Heart left ventricle (tissue), 16 donors: ENCODE data around the gene UGT3A2. TPM values are rescaled to one million over a fixed set of nuclear protein-coding genes. Genes with fewer than 3 reads are reported as not detected.

ENCODE experiments used
- ATAC-seq, 4 donors: fragments of 200-7000 bp; cut with Tn5 transposase; one replicate each; pipeline ENCODE4 v1.9.1; 2020 to 2022; ENCODE audit warnings: moderate library complexity in 4 of 4, mild to moderate bottlenecking in 3 of 4, moderate number of reproducible peaks in 1 of 4
- DNase-seq, 5 donors: peaks; one replicate each; pipeline ENCODE4 v3.0.0-alpha.2; 2020
- H3K27ac ChIP-seq, 12 donors: fragments of 200-600 bp; sonication (generic) in 4 of 12; one replicate each; pipeline versions ENCODE4 v1.5.0 to v1.8.0; 2016 to 2022; ENCODE audit warnings: mild to moderate bottlenecking in 2 of 12
- H3K27me3 ChIP-seq, 9 donors: fragments of 200-600 bp; sonication (generic) in 2 of 9; one replicate each; pipeline versions ENCODE4 v1.5.1 to v1.8.0; 2016 to 2022; ENCODE audit warnings: mild to moderate bottlenecking in 3 of 9
- H3K36me3 ChIP-seq, 9 donors: fragments of 200-600 bp; sonication (generic) in 2 of 9; one replicate each; pipeline versions ENCODE4 v1.5.0 to v1.8.0; 2018 to 2022; ENCODE audit warnings: mild to moderate bottlenecking in 2 of 9
- H3K4me1 ChIP-seq, 12 donors: fragments of 200-600 bp; sonication (generic) in 4 of 12; one replicate each; pipeline versions ENCODE4 v1.5.0 to v1.8.0; 2016 to 2022; ENCODE audit warnings: mild to moderate bottlenecking in 3 of 12
- H3K4me3 ChIP-seq, 12 donors: fragments of 200-600 bp; sonication (generic) in 4 of 12; one replicate each; pipeline versions ENCODE4 v1.5.0 to v1.8.0; 2017 to 2022; ENCODE audit warnings: mild to moderate bottlenecking in 9 of 12, moderate library complexity in 4 of 12
- H3K9me3 ChIP-seq, 12 donors: fragments of 200-600 bp; sonication (generic) in 4 of 12; one replicate each; pipeline versions ENCODE4 v1.5.0 to v1.8.0; 2016 to 2022; ENCODE audit warnings: mild to moderate bottlenecking in 1 of 12
- POLR2A ChIP-seq, 2 donors: fragments of 450-650 bp; IDR thresholded peaks; one replicate each; pipeline ENCODE4 v1.6.1; 2017; ENCODE audit warnings: antibody characterized with exemption in 2 of 2, mild to moderate bottlenecking in 2 of 2, moderate library complexity in 2 of 2
- WGBS, 4 donors: extraction: QIAGEN DNeasy Blood & Tissue Kit in 2 of 4; methylation state at CpG; one replicate each; pipeline versions ENCODE4 v1.1.5 to v1.1.7; 2013 to 2018; 5-methylcytosine and 5-hydroxymethylcytosine counted together
- intact Hi-C, 10 donors: fragments of 100-400 bp; cut with DNase I; formaldehyde crosslinking; loops; one replicate each; pipeline versions ENCODE4 v1.11.1 to v1.14.2; 2022
- polyA plus RNA-seq, 2 donors: library from polyadenylated mRNA; stranded (reverse); fragments of 200-250 nt; gene quantifications; one replicate each; pipeline ENCODE4 v1.2.3, GENCODE V29; 2013
- total RNA-seq, 9 donors: library from RNA; depleted of rRNA in 2 of 9; stranded (reverse); fragments of >200 nt in 2 of 9; fragmentation: NEBNext Ultra II Directional in 3 of 9; extraction: Animal tissue kit (Norgen Biotek cat#: 25700) in 3 of 9; gene quantifications; one replicate each; pipeline versions ENCODE4 v1.1.0 to v1.2.4, GENCODE V29; 2016 to 2023
- TF ChIP-seq, protein P1 (sequence below), 12 donors: fragments of 200-600 bp; sonication (generic) in 4 of 12; IDR thresholded peaks; one replicate each; pipeline versions ENCODE4 v1.5.0 to v1.8.0; 2018 to 2022; ENCODE audit warnings: antibody characterized with exemption in 12 of 12, mild to moderate bottlenecking in 5 of 12
- donor health status: ischemic (EF 13 %, LVEDD 7.1; RV severe dilation, severe dysfunction).
- donor health status: healthy with polysubstance abuse.
- donor health status: DM: no; HTN: yes; CAD: no.
- donor health status: DM: no; HTN: no; CAD: no.
- donor health status: ischemic (EF 25% LVEDD 6.9; RV normal size, moderate dysfunction).
- donor health status: ischemic (EF 25% LVEDD 5.7; RV mildly dilated, moderate dysfunction).
- donor health status: healthy.
- donor health status: DM: yes; HTN: yes; CAD: no.
- donor health status: ischemic (EF 35%, LVEDD 5.7; RV mildly dilated, moderate dysfunction).
- donor health status: nonischemic (EF 11% LVEDD 7.7; RV severe dilation, severe dysfunction).
- donor health status: DM: yes; HTN: yes; CAD: no.
- donor health status: PGD.
- donor health status: ischemic (EF 29% LVEDD 5.4; RV normal size, mild dysfunction).
- donor health status: nonischemic (EF 23%, LVEDD 6.1; RV moderate dilation, normal function).

Gene UGT3A2
- total and polyA plus RNA-seq, 11 donors = 0.32 TPM; not detected in 10

- no peaks in the 10 kb centered on the region for H3K4me1 ChIP-seq
- no peaks in the 10 kb centered on the region for H3K36me3 ChIP-seq
- H3K9me3 ChIP-seq = peaks cover 0 to 45% (median 8%) of the 10 kb centered on the region in 12 donors
- H3K4me3 ChIP-seq = no peak overlapping the region
- TF ChIP-seq POLR2A (IDR thresholded peaks at IDR 0.05) = no peak
- TF ChIP-seq, protein P1, sequence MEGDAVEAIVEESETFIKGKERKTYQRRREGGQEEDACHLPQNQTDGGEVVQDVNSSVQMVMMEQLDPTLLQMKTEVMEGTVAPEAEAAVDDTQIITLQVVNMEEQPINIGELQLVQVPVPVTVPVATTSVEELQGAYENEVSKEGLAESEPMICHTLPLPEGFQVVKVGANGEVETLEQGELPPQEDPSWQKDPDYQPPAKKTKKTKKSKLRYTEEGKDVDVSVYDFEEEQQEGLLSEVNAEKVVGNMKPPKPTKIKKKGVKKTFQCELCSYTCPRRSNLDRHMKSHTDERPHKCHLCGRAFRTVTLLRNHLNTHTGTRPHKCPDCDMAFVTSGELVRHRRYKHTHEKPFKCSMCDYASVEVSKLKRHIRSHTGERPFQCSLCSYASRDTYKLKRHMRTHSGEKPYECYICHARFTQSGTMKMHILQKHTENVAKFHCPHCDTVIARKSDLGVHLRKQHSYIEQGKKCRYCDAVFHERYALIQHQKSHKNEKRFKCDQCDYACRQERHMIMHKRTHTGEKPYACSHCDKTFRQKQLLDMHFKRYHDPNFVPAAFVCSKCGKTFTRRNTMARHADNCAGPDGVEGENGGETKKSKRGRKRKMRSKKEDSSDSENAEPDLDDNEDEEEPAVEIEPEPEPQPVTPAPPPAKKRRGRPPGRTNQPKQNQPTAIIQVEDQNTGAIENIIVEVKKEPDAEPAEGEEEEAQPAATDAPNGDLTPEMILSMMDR (IDR thresholded peaks at IDR 0.05) = no peak
- ATAC-seq (no peak), DNase-seq (no peak)
- WGBS, 4 donors = 62 to 68% (median 67%) methylated on average over 5 of the region's 5 CpGs
- intact Hi-C loops = no loop called here
- no peaks in the 10 kb centered on the region for H3K27me3 ChIP-seq
- H3K27ac ChIP-seq = no peak overlapping the region
Observed at GRCh38 chr5:36017622-36018021, 49.1 kb downstream of the UGT3A2 start.

- no peak for TF ChIP-seq POLR2A (IDR thresholded peaks at IDR 0.05)
- TF ChIP-seq, protein P1 (IDR thresholded peaks at IDR 0.05) = no peak
- Histone ChIP-seq H3K4me3 (no peak overlapping the region), H3K4me1 (no peaks in the 10 kb centered on the region), H3K27me3 (no peaks in the 10 kb centered on the region), H3K36me3 (no peaks in the 10 kb centered on the region), H3K27ac (no peak overlapping the region), H3K9me3 (peaks cover 0 to 51% (median 8%) of the 10 kb centered on the region in 12 donors)
- intact Hi-C loops = no loop called here
- no peak for DNase-seq
- ATAC-seq = peak in 2 of 4 donors; percentile 42 to 58
- 44 to 51% (median 47%) methylated on average over 1 of the region's 1 CpG for WGBS, 4 donors
Observed at GRCh38 chr5:36017004-36017403, 49.7 kb downstream of the UGT3A2 start.

DNA sequence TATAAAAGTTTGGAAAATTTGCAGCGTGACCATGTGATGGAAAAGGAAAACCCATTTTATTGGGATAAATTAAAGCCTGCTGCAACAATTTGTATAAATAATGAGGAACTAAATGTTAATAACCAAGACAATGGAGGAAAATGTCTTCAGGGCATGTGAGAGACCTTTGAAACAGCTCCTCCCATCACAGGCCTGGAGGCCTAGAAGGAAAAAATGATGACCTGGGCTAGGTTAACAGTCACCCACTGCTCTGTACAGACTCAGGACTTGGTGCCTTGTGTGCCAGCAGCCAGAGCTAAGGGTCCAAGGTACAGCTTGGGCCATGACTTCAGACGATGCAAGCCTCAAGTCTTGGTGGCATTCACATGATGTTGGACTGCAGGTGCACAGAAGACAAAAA, 53.5 kb downstream of the UGT3A2 start:
- intact Hi-C loops = no loop called here
- H3K9me3 ChIP-seq = peaks cover 0 to 46% (median 12%) of the 10 kb centered on the region in 12 donors
- H3K27ac ChIP-seq = no peak overlapping the region
- 64 to 73% (median 72%) methylated on average over 2 of the region's 2 CpGs for WGBS, 4 donors
- no peak for TF ChIP-seq POLR2A (IDR thresholded peaks at IDR 0.05)
- TF ChIP-seq, protein P1 (IDR thresholded peaks at IDR 0.05) = no peak
- ATAC-seq (no peak), DNase-seq (no peak)
- no peaks in the 10 kb centered on the region for H3K4me1 ChIP-seq
- no peaks in the 10 kb centered on the region for H3K27me3 ChIP-seq
- H3K36me3 ChIP-seq = no peaks in the 10 kb centered on the region
- no peak overlapping the region for H3K4me3 ChIP-seq

DNA sequence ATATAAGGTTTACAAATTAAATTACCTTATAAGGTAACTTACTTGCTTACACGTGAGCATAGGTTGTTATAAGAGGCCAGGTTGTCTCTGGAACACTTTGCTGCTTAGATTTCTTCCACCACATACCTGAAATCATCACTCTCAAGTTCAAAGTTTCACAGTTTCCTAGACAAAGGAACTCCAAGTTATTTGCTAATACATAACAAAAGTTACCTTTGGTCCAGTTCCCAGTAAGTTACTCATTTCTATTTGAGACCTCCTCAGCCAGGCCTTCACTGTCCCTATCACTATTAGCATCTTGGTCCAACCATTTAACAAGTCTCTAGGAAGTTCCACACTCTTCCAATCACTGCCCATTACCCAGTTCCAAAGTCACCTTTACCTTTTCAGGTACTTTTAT, 57.0 kb downstream of the UGT3A2 start:
- TF ChIP-seq POLR2A (IDR thresholded peaks at IDR 0.05) = no peak
- TF ChIP-seq, protein P1 (IDR thresholded peaks at IDR 0.05) = no peak
- H3K4me1 ChIP-seq = no peaks in the 10 kb centered on the region
- no peaks in the 10 kb centered on the region for H3K36me3 ChIP-seq
- no peak overlapping the region for H3K4me3 ChIP-seq
- ATAC-seq (no peak), DNase-seq (no peak)
- intact Hi-C loops = no loop called here
- H3K9me3 ChIP-seq = peaks cover 0 to 30% (median 3%) of the 10 kb centered on the region in 12 donors
- no peaks in the 10 kb centered on the region for H3K27me3 ChIP-seq
- no peak overlapping the region for H3K27ac ChIP-seq
- 40 to 55% (median 53%) methylated on average over 1 of the region's 1 CpG for WGBS, 4 donors
